Esophagus muscularis mucosa (tissue), 4 donors: ENCODE measurements around the gene ZNF160. TPM values are rescaled to one million over a fixed set of nuclear protein-coding genes. Genes with fewer than 3 reads are reported as not detected.

Source experiments
- DNase-seq: peaks from one replicate; pipeline ENCODE4 v3.0.0-alpha.2; 2017; ENCODE audit errors: extremely low spot score
- H3K27ac ChIP-seq, 4 donors: fragments of 200-600 bp; sonication (generic); replicated peaks in 1 of 4; 1 replicate in 3 of 4; 2 replicates in 1 of 4; pipeline ENCODE4 v1.5.1; 2016 to 2019; ENCODE audit warnings: mild to moderate bottlenecking in 1 of 4
- H3K27me3 ChIP-seq, 4 donors: fragments of 200-600 bp; sonication (generic); one replicate each; pipeline versions ENCODE4 v1.5.1 to v1.6.0; 2016 to 2019
- H3K36me3 ChIP-seq, 4 donors: fragments of 200-600 bp; sonication (generic); one replicate each; pipeline ENCODE4 v1.5.1; 2016 to 2019
- H3K4me1 ChIP-seq, 4 donors: fragments of 200-600 bp; sonication (generic); one replicate each; pipeline ENCODE4 v1.5.1; 2016 to 2019
- H3K4me3 ChIP-seq, 4 donors: fragments of 200-600 bp; sonication (generic); 1 replicate in 2 of 4; 2 replicates in 2 of 4; pipeline ENCODE4 v1.5.1; 2016 to 2019; ENCODE audit warnings: mild to moderate bottlenecking in 4 of 4, moderate library complexity in 1 of 4
- H3K9me3 ChIP-seq, 4 donors: fragments of 200-600 bp; sonication (generic); 1 replicate in 3 of 4; 2 replicates in 1 of 4; pipeline ENCODE4 v1.5.1; 2016 to 2019
- EP300 ChIP-seq: sonication (generic); formaldehyde crosslinking; IDR thresholded peaks from one replicate; pipeline ENCODE4 v1.6.1; 2017; ENCODE audit warnings: antibody characterized with exemption
- POLR2A ChIP-seq: fragments of 450-650 bp; IDR thresholded peaks from one replicate; pipeline ENCODE4 v1.6.1; 2017; ENCODE audit warnings: antibody characterized with exemption, moderate library complexity, mild to moderate bottlenecking, low read depth
- POLR2AphosphoS5 ChIP-seq, 2 donors: sonication (generic); formaldehyde crosslinking; IDR thresholded peaks; one replicate each; pipeline ENCODE4 v1.6.1; 2017; ENCODE audit warnings: antibody characterized with exemption in 2 of 2
- WGBS: methylation state at CpG from one replicate; pipeline ENCODE4 v1.1.5; 2018; 5-methylcytosine and 5-hydroxymethylcytosine counted together
- intact Hi-C: fragments of 100-400 bp; cut with DNase I; formaldehyde crosslinking; loops from one replicate; pipeline ENCODE4 v1.15.1; 2023
- total RNA-seq, 4 donors: library from RNA; depleted of rRNA; stranded (reverse); fragments of >200 nt; gene quantifications; one replicate each; pipeline versions ENCODE4 v1.1.0 to v1.2.1, GENCODE V29; 2016
- TF ChIP-seq, protein P1 (sequence below), 3 experiments: fragments of 200-600 bp in 2 of 3; fragments of 450-650 bp in 1 of 3; sonication (generic) in 2 of 3; IDR thresholded peaks; one replicate each; pipeline ENCODE4 v1.5.1; 2017 to 2019; ENCODE audit warnings: antibody characterized with exemption in 3 of 3, mild to moderate bottlenecking in 2 of 3, moderate library complexity in 1 of 3

ZNF160 gene
- total RNA-seq, 4 donors from 2014 or later: 25.3 to 40.3 (median 27.1) TPM

DNA sequence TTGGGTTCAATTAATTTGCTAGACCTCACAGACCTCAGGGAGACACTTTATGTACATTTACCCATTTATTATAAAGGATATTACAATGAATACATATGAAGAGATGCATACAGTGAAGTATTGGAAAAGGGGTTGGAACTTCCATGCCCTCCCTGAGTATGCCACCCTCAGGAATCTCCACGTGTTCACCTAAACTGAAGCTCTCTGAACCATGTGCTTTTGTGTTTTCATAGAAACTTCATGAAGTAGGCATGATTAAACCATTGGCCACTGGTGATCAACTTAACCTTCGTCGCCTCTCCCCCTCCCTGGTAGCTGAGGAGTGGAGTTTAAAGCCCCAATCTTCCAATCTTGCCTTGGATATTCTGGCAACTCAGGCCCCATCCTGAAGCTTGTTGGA, 20.3 kb downstream of the ZNF160 start:
- Histone ChIP-seq H3K4me3 (no peak overlapping the region), H3K27me3 (no peaks in the 10 kb centered on the region), H3K9me3 (peaks cover 0 to 8% (median 0%) of the 10 kb centered on the region in 4 donors), H3K36me3 (peaks cover 32 to 75% (median 58%) of the 10 kb centered on the region in 4 donors), H3K4me1 (peaks cover 0 to 12% (median 4%) of the 10 kb centered on the region in 4 donors), H3K27ac (no peak overlapping the region)
- no peak for DNase-seq
- intact Hi-C loops: no loop called here
- no peak for TF ChIP-seq POLR2A
- no peak for TF ChIP-seq POLR2AphosphoS5 (IDR thresholded peaks at IDR 0.05)
- TF ChIP-seq EP300: no peak
- TF ChIP-seq, protein P1, sequence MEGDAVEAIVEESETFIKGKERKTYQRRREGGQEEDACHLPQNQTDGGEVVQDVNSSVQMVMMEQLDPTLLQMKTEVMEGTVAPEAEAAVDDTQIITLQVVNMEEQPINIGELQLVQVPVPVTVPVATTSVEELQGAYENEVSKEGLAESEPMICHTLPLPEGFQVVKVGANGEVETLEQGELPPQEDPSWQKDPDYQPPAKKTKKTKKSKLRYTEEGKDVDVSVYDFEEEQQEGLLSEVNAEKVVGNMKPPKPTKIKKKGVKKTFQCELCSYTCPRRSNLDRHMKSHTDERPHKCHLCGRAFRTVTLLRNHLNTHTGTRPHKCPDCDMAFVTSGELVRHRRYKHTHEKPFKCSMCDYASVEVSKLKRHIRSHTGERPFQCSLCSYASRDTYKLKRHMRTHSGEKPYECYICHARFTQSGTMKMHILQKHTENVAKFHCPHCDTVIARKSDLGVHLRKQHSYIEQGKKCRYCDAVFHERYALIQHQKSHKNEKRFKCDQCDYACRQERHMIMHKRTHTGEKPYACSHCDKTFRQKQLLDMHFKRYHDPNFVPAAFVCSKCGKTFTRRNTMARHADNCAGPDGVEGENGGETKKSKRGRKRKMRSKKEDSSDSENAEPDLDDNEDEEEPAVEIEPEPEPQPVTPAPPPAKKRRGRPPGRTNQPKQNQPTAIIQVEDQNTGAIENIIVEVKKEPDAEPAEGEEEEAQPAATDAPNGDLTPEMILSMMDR (IDR thresholded peaks at IDR 0.05): no peak
- WGBS: 78% methylated on average over 3 of the region's 3 CpGs

DNA sequence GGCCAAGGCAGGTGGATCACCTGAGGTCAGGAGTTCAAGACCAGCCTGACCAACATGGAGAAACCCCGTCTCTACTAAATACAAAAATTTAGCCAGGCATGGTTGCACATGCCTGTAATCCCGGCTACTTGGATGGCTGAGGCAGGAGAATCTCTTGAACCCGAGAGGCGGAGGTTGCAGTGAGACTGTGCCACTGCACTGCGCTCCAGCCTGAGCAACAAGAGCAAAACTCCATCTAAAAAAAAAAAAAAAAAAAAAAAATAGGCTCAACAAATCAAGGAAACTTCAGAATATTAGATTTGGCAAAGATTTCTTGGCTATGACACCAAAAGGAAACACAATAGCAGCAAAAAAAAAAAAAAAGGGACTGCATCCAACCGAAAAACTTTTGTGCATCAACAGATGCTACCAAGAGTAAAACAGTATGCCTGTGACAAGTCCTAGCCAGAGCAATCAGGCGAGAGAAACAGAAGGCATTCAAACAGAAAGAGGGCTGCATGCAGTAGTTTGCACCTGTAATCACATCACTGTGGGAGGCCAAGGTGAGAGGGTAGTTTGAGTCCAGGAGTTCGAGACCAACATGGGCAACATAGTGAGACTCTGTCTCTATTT, 23.8 kb downstream of the ZNF160 start:
- intact Hi-C loops: loop anchor here (5.0 kb wide), 1 partner anchor 103 kb away; no protein-coding TSS in a partner anchor
- peaks cover 0 to 8% (median 0%) of the 10 kb centered on the region in 4 donors for H3K9me3 ChIP-seq
- TF ChIP-seq, protein P1 (IDR thresholded peaks at IDR 0.05): no peak
- no peak for TF ChIP-seq POLR2A
- peak overlapping the region in 1 of 4 donors; percentile 10 for H3K27ac ChIP-seq
- H3K27me3 ChIP-seq: no peaks in the 10 kb centered on the region
- peaks cover 7 to 13% (median 11%) of the 10 kb centered on the region in 4 donors for H3K4me1 ChIP-seq
- peaks cover 18 to 66% (median 45%) of the 10 kb centered on the region in 4 donors for H3K36me3 ChIP-seq
- WGBS: 79% methylated on average over 8 of the region's 8 CpGs
- no peak for DNase-seq
- H3K4me3 ChIP-seq: no peak overlapping the region

DNA sequence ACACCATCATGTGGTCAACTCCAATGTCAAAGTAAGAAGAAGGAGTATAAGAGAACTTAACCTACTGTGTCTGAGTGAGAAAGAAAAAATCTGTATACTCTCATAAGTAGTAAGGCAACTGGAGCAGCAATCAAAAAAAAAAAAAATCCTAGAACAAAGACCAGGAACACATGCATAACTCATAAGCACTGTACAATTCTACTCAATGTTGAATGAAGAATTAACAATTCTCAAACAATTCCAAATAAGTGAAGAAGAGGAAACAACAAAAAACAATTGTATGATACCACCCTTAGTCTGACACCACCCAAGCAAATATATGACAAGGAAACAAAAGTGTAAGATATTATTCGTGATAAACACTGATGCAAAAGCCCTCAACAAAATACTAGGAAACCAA, 24.6 kb downstream of the ZNF160 start:
- Histone ChIP-seq H3K27ac (peak overlapping the region in 1 of 4 donors; percentile 10), H3K27me3 (no peaks in the 10 kb centered on the region), H3K4me3 (no peak overlapping the region), H3K9me3 (peaks cover 0 to 8% (median 0%) of the 10 kb centered on the region in 4 donors), H3K36me3 (peaks cover 16 to 68% (median 45%) of the 10 kb centered on the region in 4 donors), H3K4me1 (peaks cover 7 to 13% (median 11%) of the 10 kb centered on the region in 4 donors)
- 91% methylated on average over 1 of the region's 1 CpG for WGBS
- TF ChIP-seq, protein P1 (IDR thresholded peaks at IDR 0.05): no peak
- no peak for TF ChIP-seq POLR2A
- TF ChIP-seq POLR2AphosphoS5 (IDR thresholded peaks at IDR 0.05): no peak
- no peak for TF ChIP-seq EP300
- no peak for DNase-seq
- intact Hi-C loops: loop anchor here (5.0 kb wide), 1 partner anchor 104 kb away; no protein-coding TSS in a partner anchor

DNA sequence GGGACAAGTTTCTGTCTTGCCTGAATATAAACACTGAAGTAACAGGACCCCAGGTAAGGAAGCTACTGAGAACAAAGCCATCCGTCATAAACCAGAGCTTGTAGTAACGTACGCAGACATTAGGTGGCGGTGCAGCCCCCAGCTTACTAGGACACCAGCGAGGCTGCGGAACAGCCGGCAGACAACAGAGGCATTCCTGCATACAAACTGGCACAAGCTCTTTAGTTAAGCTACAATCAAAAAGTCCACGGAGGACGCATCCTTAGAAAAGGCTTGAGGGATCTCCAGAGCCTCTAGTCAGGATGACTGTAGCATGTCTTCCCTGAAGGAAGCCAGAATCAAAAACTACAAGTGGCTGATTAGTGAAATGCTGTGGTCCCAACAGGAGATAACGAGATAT, 26.2 kb downstream of the ZNF160 start:
- peaks cover 27 to 68% (median 46%) of the 10 kb centered on the region in 4 donors for H3K36me3 ChIP-seq
- no peak for DNase-seq
- H3K27me3 ChIP-seq: no peaks in the 10 kb centered on the region
- H3K27ac ChIP-seq: no peak overlapping the region
- H3K4me1 ChIP-seq: peaks cover 7 to 13% (median 11%) of the 10 kb centered on the region in 4 donors
- TF ChIP-seq EP300 (no peak), POLR2AphosphoS5 (IDR thresholded peaks at IDR 0.05) (peak in 1 of 2 donors; percentile 62), POLR2A (no peak)
- TF ChIP-seq, protein P1 (IDR thresholded peaks at IDR 0.05): peak; percentile 66 to 81 (median 66)
- no peak overlapping the region for H3K4me3 ChIP-seq
- intact Hi-C loops: loop anchor here (5.0 kb wide), 1 partner anchor 105 kb away; no protein-coding TSS in a partner anchor
- WGBS: 38% methylated on average over 10 of the region's 10 CpGs
- peaks cover 0 to 8% (median 0%) of the 10 kb centered on the region in 4 donors for H3K9me3 ChIP-seq
